D341Med (cell line): Measurements from ENCODE around the gene BRSK1.

ENCODE experiments used
- DNase-seq: peaks from one replicate; pipeline ENCODE4 v3.0.0; 2012; ENCODE audit warnings: low spot score

BRSK1 gene

DNA sequence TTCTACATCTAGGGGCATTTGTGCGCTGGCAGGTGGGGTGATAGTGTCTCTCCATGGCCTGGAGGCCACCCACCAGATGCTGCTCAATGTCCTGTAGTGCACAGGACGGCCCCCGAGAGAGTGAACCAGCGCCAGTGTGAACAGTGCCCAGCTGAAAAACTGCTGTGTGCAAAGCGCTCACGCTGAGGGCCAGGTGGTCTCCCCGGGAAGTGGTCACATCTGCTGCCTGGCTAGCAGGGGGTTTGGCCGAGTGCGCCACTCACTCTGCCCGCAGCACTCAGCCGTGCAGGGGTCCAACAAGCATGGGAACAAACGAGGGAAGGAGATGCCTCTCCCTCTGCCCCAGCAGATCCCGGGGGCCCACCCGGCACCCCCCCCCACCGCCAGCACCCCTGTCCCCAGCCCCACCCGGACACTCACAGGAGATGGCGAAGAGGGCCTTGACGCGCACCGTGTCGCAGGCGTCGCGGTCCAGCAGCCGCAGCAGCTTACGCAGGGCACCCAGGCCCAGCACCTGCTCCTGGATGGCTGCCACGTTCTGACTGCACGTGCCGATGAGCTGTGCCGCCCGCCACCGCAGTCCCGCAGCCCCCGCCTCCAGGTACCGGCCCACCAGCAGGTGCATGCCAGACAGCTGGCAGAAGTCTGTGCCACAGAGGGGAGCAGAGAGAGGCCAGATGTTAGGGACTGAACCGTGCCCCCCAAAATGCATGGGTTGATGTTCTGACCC is 9.7 kb upstream of the BRSK1 start:
- no peak for DNase-seq

DNA sequence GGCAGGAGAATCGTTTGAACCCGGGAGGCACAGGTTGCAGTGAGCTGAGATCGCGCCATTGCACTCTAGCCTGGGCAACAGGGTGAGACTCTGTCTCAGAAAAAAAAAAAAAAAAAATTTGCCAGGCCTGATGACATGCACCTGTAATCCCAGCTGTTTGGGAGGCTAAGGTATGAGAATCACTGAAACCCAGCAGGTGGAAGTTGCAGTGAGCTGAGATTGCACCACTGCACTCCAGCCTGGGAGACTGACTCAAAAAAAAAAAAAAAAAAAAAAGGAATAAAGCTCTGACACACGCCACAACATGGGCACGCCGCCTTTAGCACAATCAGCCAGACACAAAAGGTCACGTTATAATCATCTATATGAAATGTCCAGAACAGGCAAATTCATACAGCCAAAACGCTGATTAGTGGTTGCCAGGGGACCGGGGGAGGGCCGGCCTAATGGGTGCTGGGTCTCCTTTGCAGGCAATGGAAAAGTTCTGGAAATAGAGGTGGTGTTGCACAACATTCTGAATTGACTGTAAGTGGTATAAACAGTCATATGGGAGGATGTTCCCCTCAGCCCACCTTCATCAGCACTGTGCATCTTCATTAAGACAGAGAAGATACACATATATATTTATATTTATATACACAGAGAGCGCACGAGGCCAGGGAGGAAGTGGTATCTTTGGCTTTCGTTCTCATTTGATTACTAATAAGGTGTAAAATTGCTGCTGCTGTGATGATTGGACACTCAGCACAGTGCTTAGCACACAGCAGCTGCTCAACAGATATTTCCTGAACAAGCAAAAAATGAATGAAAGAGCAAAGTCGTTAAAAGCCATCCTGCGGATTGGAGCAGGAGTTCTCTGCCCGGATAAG is 7.7 kb upstream of the BRSK1 start:
- DNase-seq, result no peak

DNA sequence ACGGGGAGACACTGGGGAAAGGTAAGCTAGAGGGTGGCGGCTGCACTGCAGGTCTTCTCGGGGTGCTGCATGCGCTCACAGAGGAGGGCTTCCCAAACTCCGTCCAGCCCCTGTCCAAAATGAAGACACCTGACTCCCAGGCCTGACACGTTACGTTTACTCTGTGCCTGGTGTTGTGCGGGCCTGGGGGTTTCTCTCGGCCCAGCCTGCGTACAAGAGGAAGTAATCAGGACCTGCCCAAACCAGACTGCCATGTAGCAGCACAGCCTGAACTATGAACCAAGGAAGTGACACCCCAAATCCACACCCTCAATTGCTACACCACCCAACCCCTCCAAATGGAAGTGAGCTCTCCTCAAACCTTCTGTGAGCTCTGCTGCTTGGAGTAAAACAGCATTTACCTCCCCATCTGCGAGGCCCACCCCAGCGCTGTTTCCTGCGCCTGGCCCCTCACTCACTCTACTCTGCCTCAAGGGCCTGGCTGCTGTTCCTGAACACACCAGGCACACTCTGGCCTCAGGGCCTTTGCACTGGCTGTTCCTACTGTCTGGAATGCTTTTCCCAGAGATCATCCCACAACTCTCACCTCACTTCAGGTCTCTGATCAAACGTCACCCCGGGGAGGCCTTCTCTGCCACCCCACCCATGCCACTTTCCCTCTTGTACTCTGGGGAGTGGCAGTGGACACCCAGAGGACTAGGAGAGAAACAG is 6.9 kb upstream of the BRSK1 start:
- DNase-seq, result no peak

DNA sequence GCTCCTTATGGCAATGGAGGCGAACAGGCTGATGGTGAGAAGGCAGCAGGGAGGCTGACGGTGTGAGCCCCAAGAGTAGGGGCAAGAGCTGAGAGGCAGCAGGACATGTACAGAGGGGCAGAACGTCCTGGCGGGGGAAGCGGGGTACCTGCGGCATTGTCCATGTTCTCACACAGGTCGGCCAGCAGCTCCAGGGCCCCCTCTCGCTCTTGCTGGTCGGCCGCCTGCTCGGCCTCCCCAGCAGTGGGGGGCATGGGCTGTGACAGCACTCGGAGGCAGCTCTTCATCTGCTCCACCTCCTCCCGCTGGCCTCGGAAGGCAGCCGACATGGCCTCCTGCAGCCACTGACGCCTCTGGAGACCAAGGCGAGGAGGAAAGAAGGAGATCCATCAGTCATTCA is 6.3 kb upstream of the BRSK1 start:
- no peak for DNase-seq

DNA sequence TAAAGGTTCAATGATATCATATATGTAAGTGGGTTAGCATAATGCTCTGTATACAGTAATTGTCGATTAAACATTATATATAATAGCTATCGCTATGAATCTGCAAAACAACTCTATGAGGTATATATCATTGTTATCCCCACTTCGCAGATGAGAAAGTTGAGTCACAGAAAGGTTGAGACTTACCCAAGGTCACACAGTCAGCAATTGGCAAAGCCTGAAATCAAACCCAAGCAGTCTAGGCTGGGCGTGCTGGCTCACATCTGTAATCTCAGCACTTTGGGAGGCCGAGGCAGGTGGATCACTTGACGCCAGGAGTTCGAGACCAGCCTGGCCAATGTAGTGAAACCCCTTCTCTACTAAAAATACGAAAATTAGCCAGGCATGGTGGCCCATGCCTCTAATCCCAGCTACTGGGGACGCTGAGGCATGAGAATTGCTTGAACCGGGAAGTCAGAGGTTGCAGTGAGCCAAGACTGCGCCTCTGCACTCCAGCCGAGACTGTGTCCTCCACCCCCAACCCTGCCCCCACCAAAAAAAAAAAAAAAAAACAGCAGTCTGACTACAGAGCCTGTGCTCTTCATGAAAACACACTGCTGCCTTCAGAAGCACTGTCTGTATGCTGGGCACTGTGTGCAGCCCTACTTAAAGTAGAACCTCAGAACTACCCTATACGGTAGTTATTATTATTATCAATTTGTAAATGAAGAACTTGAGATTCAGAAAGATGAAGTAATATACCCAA is 5.2 kb upstream of the BRSK1 start:
- DNase-seq, result no peak

DNA sequence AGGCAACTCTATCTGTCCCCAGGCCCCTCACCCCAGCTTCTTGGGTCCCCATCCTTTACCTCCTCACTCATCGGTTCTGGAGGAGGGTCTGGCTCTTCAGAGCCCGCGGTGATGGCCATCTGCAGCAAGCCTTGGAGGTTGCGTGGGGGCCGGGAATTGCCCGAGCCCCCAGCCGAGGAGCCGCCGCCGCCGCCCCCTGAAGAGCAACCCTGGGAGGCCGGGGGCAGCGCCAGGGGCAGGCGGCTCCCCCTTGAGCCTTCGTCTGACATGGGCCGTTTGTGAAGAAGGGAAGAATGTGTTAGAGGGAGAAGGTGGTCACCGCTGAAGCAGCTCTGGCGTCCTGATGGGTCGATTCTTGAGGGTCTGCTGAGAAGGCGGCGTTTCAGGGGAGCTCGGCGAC is 4.5 kb upstream of the BRSK1 start:
- no peak for DNase-seq

DNA sequence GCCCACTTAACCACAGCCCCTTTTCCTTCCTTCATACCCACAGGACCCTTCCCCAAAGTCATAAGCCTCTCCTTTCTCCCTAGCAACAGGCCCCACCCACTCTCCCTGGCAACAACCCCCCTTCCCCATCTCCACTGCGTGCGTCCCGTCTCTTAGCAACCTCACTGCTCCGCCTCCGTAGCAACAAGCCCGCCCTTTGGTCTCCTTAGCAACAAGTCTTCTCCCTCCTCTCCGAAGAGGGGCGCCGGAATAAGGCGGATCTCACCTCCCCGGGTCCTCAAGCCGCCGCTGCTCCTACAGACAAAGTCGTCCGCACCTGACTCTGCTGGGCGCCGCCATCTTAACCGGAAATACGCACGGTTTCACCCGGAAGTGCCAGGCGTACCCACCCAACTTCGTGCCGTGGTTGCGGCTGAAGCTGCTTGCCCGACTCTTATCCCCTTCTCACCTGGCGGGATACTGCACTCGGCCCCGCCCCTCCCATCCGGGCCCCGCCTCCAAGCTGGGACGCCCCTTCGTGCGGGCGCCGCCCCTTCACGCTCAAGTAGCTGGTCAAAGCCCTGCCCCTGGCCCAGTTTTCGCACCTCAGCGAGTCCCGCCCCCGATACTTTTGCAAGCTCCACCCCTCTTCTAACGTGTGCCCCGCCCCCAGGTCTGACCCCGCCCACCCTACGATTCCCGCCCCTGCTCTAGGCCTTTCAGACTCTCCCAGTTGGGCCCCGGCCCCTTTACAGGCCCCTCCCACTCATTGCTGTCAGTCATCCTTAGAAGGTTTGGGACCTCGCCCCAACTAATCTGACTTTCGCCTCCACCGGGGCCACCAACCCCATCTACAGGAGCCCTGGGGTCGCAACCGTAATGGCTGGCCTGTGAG is 3.8 kb upstream of the BRSK1 start, which contains the start of gene HSPBP1:
TSS of gene HSPBP1 (minus strand) at position 341 of the 874 bp plus-strand sequence. CDS start 502 bp downstream, outside the sequence.
- DNase-seq, result peak; percentile 95

DNA sequence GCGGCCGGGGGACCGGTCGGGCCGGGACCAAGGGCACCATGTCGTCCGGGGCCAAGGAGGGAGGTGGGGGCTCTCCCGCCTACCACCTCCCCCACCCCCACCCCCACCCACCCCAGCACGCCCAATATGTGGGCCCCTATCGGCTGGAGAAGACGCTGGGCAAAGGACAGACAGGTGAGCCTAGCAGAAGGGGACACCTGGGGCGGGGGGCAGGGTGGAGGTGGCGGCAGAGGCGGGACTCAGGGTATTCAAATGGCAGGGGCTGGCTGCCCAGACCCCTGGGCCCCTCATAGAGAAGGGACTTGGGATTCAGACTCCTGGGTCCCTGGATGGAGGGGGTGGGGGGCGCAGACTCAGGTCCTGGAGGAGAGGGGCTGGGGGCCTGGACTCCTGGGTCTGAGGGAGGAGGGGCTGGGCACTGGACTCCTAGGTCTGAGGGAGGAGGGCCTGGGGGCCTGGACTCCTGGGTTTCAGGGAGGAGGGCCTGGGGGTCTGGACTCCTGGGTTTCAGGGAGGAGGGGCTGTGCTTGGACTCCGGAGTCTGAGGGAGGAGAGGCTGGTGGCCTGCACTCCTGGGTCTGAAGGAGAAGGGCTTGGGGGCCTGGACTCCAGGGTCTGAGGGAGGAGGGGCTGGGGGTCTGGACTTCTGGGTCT is 735 bp downstream of the BRSK1 start:
- DNase-seq, result no peak

DNA sequence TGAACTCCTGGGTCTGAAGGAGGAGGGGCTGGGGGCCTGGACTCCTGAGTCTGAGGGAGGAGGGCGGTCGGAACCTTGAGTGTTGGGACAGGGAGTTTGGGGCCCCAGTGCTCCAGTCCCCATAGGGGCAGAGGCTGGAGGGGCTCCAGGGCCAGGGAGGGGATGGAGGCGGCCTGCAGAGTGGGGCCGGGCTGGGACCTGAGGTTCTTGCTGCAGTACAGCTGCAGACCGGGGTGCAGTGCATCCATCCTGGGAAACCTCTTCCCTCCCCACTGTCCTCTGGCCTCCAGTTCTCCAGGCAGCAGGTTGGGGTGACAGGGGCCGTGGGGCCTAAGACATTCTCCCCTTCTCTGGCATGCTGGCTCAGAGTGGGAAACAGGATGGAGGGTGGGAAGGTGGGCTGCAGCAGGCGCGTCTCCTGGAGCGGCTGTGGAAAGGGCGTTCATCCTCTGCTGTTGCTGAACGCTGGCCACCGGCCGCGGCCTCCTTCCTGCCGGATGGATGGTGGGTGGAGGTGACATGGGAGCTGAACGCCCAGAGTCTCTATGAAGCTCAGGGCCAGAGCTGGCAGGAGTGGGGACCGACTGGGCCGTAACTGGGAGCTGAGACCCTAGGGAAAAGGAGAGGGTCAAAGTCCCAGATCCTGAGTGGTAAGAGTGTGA is 1.6 kb downstream of the BRSK1 start:
- no peak for DNase-seq

DNA sequence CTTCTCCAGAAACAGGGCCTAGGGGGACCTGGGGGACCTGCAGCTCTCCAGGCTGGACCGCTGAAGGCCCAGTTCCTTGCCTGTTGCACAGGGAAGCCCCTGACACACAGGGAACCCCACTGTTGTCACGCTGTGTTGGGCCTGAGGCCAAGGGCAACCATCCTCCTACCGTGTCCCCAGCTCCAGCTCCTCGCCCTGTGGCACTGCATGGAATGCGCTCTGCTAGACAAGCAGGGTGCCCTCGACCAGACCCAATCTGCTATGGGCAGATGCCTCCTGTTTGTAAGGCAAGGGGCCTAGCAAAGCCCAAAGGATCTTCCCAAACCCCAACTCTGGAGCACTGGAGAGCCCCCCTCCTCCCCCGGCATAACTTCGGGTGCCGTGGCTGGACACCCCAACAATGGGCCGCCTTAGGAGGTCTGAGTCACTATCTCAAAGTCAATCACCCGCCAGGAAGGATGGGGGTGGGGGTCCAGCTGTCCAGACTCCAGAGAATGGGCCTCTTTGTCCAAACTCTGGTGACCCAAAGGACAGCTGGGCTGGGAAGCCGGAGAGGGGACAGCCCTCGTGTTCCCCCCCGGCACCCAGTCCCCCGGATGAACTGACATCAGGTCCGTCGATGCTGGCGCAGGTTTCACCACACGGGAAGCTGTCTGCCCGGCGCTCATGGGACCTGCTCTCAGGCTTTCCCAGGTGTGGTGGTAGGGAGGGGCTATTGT is 3.7 kb downstream of the BRSK1 start:
- no peak for DNase-seq

DNA sequence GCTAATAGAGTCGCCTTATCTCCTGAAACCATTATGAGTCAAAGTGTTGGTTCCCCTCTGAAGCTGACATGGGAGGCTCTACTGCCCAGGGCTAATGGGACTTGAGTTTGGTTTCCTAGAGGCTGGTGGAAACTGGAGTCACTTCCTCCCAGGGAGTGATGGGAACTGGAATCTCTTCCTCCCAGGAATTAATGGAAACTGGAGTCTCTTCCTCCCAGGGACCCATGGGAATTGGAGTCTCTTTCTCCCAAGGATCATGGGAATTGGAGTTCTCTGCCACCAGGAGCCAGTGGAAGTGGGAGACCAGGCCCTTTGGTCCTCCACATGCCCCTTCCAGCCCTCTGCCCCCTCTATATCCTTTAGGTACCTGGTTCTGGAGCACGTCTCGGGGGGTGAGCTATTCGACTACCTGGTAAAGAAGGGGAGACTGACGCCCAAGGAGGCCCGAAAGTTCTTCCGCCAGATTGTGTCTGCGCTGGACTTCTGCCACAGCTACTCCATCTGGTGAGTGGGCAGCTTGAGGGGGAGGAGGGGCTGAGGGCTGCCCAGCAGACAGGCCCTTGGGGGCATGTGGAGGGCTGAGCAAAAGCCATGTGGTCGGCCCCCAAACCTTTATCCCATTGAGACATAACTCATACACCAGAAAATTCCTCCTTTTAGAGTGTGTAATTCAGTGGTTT is 5.5 kb downstream of the BRSK1 start:
- DNase-seq, result no peak

DNA sequence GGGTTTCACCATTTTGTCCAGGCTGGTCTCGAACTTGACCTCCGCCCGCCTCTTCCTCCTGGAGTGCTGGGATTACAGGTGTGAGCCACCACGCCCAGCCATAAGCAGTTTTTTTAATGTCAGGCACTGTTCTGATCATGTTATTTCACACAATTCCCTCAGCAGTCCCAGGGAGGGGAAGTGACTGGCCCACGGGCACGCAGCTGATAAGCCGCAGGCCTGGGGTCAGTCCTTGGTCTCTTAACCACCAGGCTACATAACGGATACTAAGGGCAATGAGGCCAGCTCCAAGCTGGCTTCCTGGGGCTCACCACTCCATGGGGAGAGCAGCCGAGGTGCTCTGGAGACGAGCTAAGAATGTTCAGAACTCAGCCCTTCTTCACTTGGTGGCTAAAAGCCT is 13.5 kb downstream of the BRSK1 start:
- no peak for DNase-seq

DNA sequence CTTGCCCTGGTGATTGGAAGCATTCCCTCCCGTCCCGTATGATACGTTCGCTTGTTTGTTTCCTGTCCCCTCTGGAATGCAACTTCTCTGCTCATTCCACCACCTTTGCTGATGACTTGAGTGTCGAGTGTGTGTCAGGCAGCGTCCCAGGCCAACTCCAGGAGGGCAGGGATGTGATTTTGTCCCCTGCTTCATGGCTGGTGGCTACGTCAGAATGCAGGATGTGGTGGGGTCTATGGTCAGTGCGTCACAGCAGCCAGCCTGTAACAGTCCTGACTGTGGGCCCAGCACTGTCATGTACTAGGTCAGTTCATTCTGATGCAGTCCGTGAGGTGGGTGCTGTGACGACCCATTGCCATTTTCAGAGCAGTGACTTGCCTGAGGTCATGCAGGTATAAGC is 16.2 kb downstream of the BRSK1 start:
- no peak for DNase-seq

DNA sequence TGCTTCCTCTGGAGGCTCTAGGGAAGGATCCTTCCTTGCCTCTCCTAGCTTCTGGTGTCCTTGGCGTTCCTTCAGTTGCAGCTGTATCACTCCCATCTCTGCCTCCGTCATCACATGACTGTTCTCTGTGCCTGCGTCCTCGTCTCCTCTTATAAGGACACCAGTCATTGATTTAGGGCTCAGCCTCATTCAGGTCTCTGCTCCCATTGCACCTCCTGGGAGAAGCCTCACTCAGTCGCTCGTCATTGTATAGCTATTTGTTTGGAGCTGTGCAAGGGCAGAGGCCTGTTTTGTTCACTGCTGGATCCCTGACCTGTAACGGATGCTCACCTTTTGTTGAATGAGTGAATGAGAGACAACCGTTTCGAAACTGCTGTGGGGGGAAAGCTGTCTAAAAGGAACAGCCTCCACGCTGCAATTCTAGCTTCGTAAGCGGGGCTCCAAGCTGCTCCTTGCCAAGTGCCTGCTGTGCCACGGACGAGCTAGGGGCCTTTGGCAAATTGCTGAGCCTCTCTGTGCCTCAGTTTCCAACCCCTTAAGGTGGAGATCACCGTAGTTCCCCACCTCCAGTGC is 17.2 kb downstream of the BRSK1 start:
- DNase-seq, result no peak

DNA sequence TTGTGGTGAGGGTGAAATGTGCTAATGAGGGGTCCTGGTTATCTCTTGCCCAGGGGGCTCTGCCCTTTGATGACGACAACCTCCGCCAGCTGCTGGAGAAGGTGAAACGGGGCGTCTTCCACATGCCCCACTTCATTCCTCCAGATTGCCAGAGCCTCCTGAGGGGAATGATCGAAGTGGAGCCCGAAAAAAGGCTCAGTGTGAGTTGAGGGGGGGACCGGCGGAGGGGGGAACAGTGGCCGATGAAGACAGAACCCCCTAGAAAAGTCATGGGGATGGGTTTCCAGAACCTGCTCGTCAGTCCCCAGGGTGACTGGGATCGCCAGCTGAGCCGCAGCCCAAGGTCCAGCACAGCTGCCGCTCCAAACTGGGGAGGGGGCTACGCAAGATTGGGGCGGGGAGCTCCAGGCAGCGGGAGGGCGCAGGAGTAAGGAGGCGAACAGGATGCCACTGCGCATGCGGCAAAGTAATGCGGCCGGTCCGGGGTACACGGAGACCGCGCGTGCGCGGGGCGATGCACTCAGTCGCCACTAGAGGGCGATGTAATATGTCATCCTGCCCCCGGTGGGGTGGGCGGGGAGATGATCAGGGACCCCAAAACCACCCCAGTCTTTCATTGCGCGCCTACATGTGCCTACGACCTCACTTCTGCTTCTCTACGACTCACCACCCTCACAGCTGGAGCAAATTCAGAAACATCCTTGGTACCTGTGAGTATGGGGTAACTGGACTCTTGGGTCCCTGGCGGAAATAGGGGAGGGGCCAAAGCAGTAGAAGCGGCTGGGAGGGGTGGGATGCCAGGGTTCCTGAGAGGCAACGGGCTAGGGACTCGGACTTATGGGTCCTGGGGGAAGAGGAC is 17.9 kb downstream of the BRSK1 start:
- DNase-seq, result peak; percentile 99

DNA sequence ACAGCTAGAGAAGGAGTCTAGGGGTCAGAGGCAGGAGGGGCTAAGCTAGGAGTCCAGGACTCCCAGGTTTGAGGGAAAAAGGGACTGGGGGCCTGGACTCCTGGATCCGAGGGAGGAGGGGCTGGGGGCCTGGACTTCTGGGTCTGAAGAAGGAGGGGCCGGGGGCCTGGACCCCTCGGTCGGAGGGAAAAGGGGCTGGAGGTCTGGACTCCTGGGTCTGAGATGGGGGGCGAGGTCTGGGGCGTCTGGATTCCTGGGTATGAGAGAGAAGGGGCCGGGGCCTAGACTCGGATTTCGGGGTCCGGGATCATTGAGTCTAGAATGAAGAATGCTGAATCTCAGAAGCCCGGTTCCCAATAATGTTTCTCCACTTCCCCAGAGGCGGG is 18.5 kb downstream of the BRSK1 start:
- no peak for DNase-seq

DNA sequence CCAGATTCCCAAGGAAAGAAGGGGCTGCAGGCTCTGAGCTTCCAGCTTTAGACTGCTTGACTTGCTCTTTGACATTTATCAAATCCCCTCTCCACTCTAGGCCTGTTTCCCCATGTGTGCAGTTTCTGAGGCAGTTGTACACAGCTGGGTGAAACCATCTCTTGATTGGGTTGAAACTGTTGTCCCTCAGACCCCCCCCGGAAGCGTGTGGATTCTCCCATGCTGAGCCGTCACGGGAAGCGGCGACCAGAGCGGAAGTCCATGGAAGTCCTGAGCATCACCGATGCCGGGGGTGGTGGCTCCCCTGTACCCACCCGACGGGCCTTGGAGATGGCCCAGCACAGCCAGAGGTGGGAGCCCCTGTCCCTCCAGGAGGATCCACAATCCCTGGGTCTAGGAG is 19.7 kb downstream of the BRSK1 start:
- no peak for DNase-seq
